Inflammatory macrophage (primary cell): ENCODE results near the gene HOXC11.

Experiments
- DNase-seq, 2 donors: peaks; one replicate each; pipeline ENCODE4 v3.0.0-alpha.2; 2020 to 2022

HOXC11 gene

DNA sequence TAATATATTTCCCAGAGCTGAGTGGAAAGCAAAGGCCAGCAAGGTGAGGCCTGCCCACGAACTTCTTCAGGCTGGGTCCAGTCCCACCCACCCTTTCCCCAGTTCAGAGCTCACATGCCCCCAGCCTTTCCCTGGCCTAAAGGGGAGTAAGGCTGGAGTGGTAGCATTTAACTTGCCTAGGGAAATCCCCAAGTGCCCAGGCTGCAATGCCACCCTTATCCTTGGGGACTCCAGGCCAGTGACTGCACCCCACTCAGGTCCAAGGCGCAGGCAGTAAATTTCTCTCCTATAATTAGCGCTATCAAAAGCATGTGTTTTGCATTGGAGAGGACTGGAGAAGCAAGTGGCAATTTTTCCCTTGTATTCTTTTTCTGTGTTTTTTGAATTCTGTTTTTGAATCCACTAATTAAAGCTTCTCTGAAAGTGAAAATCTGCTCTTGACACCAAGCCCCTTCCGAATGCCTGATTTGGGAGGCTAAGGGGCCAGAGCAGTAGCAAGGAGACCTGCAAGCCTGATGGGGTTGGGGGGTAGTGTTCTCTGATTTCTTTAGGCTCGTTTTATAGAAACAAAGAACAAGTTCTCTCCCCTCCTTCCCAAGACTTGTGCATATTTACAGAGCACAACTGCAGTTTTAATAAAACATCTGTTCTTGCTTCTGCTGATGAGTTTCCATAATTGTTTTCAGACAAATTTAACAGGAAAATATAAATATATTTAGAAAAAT lies 51.8 kb downstream of the HOXC11 start:
- DNase-seq = no peak

DNA sequence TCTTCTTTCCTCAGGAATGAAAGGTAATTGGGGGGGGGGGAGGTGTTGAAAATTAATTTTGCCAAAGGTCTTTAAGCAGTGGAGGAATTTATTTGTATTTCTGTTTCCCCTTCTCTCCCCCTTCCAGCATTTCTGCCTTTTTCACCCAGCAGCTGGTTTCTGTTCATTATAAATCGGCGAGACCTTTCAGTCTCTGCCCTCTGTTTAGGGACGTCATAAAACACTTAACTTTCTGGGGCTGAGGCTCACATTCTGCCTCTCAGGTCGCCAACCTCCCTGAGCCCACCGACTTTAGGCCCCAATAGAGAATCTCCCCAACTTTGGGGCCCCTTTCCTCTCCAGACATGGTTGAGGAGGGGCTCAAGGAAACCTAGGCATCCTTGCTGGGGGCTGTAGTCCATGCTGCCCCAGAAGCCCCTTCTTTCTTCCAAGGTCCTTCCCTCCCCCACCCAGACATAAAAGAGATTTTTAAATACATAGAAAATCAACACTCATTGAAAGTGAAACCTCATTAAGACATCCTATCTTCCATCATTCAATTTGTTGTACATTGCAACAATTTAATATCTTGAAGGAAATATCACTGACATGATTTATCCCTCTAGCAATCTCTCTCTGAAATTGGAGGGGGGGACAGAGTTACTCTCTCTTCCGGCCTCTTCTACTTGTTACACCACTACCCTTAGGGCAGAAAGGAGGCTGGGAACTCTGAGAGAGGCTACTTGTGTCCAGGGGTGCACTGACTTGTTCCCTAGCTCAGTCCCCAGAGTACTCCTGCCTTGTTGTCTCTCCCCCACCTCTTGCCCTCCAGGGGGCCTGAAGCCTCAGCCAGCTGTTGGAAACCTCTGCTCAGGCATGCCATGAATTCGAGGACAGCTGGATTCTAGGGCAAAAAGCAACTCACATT lies 52.8 kb downstream of the HOXC11 start:
- no peak for DNase-seq

DNA sequence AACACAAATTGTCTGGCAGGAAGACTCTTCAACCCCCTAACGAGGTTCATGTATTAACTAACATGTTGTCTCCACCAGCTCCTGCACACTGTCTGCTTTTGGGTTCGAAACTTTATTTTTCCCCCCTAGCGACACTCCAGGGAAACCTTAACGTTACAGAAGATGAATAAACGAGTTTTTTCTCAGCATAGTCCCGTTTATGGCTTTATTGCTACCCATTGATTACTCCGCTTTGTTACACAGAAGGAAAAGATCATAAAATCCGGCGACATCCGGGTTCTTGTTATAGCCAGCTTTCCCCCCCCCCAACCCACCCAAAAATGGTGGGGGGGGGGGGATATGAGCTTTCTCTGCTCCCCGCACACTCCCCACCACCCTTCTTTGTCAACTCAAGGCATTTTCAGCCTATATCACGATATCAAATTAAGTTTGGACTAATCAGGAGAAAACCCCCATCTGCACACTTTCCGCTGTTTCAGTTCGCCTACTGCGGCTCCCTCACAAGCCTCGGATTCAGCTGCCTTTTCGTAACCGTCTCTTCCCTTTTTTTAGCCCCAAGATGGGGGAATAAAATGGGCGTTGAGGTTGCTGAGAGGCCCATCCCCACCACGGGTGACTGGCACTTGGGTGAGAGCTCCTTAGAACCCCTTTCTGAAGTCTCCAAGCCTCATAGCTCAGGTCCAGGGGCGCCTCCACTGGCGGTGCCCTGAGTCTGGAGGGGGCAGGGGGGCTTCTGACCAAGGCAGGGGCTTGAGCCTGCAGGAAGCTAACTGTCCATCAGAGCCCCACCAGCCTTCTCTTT lies 53.9 kb downstream of the HOXC11 start:
- no peak for DNase-seq
